NB4 (cell line): ENCODE results near the gene EBF3.

Experiments
- DNase-seq: peaks from one replicate; pipeline ENCODE4 v3.0.0; 2010; ENCODE audit warnings: low read depth
- H3K4me3 ChIP-seq: one replicate; pipeline ENCODE4 v1.5.1; 2011; ENCODE audit warnings: mild to moderate bottlenecking, low read depth, low read length, moderate library complexity
- MYC ChIP-seq: IDR thresholded peaks from 2 replicates; pipeline ENCODE4 v1.6.1; 2011; ENCODE audit warnings: low read depth, low read length
- POLR2A ChIP-seq: IDR thresholded peaks from 2 replicates; pipeline ENCODE4 v1.6.1; 2011; ENCODE audit warnings: mild to moderate bottlenecking; ENCODE audit not compliant: insufficient read length; ENCODE audit errors: extremely low read depth
- TF ChIP-seq, protein P1 (sequence below): IDR thresholded peaks from one replicate; pipeline ENCODE4 v1.5.1; 2012; ENCODE audit warnings: low read depth, low read length
- TF ChIP-seq, protein P2 (sequence below): IDR thresholded peaks from 2 replicates; pipeline ENCODE4 v1.6.1; 2011; ENCODE audit warnings: low read depth, low read length

The EBF3 gene

DNA sequence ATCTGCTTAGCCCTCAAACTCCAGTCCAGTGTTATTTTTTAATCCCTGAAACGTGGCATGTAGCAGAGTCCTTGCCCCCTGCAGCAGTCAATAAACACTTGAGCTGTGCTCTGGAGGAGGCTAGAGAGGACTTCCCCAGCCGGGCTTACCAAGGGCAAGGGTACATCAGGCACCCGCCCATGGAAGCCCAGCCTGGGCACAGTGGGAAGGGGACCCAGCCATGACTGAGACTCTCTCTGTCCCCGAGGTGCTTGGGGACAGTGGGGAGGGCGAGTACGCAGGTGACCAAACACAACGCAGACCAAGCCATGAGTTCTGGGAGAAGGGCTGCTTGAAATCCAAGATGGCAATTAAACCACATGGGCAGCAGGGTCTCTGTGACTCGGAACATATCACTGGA lies 45.2 kb downstream of the EBF3 start:
- TF ChIP-seq, protein P1, sequence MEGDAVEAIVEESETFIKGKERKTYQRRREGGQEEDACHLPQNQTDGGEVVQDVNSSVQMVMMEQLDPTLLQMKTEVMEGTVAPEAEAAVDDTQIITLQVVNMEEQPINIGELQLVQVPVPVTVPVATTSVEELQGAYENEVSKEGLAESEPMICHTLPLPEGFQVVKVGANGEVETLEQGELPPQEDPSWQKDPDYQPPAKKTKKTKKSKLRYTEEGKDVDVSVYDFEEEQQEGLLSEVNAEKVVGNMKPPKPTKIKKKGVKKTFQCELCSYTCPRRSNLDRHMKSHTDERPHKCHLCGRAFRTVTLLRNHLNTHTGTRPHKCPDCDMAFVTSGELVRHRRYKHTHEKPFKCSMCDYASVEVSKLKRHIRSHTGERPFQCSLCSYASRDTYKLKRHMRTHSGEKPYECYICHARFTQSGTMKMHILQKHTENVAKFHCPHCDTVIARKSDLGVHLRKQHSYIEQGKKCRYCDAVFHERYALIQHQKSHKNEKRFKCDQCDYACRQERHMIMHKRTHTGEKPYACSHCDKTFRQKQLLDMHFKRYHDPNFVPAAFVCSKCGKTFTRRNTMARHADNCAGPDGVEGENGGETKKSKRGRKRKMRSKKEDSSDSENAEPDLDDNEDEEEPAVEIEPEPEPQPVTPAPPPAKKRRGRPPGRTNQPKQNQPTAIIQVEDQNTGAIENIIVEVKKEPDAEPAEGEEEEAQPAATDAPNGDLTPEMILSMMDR, result no peak
- no peak for TF ChIP-seq MYC
- TF ChIP-seq, protein P2, sequence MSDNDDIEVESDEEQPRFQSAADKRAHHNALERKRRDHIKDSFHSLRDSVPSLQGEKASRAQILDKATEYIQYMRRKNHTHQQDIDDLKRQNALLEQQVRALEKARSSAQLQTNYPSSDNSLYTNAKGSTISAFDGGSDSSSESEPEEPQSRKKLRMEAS, result no peak
- no peak for TF ChIP-seq POLR2A

DNA sequence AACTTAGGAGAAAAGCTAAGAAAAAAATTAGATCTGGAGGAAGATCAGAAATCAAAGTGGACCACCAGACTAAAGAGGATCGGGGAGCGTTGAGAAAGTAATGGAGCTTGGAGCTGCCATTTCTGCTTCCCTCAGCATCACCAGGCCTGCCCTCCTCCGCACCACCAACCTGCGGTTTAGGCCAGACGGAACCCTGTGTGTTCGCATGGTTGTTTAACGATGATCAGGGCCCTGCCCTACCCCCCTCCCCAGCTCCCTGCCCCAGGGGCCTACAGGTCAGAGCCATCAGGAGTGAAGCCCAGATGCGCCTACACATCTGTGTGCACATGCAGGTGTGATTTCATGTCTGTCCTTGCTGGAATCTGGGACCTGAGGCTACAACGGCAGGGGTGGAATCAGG lies 45.7 kb downstream of the EBF3 start:
- no peak for DNase-seq
- H3K4me3 ChIP-seq, result no peak overlapping the region
- TF ChIP-seq, protein P1, result no peak

More for the DNA sequence above, 45.2 kb downstream of the EBF3 start:
- no peak overlapping the region for H3K4me3 ChIP-seq
- DNase-seq, result no peak

DNA sequence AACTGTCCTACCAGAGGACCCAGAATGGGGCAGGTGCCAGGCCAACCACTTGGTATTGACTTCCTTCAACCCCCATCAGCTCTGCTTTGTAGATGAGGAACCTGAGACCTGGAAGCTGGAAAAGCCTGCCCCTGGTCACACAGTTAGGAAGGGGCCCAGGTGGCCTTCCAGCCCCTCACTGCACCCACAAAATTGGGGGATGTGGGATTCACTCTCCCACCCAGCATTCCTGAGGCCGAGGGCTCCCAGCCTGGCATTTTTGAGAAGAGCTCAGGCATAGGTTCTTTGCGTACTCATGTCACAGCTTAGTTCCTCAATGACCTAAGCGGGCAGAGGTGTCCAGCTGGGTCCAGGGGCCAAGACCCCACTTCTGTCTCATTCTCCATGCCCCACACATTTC lies 46.1 kb downstream of the EBF3 start:
- no peak for TF ChIP-seq MYC
- TF ChIP-seq, protein P1, result no peak
- TF ChIP-seq POLR2A, result no peak
- TF ChIP-seq, protein P2, result no peak
- H3K4me3 ChIP-seq, result no peak overlapping the region
- no peak for DNase-seq

- no peak overlapping the region for H3K4me3 ChIP-seq
- DNase-seq, result no peak
- TF ChIP-seq, protein P1, result no peak
- no peak for TF ChIP-seq MYC
Measured at GRCh38 chr10:129916506-129916995, 47.5 kb downstream of the EBF3 start.

DNA sequence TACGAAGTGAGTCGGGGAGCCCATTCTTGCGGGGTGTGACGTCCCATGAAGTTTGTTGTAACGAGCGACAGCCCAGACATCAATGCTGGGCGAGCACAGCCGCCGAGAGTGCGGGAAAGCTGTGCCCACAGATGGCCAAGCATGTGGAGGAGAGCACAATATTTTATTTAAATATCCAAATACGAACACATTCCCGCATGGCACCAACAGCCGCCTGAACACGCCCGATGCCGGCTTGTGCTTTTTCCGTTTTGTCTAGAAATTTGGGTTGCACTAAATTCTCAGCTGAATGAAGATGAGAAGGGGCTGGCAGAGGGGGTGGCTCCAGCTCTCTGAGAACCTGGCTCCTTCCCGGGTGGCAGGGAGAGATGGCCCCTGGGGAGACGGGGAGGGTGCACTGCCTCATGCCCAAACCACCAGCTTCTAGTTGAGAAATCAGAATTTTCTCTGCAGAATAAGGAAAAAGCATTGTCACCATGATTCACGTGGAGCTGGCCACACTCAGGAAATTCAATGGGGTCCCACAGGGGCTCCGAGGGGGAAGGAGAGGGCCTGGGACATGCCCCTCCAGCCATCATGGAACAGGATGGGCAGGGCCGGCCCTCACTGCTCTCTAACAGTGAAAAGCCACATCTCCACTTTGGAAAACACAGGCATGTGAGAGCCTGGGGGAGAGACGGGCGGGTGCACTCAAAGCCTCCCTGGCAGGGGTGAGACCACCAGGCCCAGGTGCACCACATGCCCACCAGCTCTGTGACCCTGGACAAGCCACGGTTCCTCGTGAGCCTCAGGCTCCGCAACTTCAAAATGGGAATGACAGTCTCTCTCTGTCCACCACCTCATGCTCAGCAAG lies 48.3 kb downstream of the EBF3 start:
- TF ChIP-seq POLR2A (no peak), MYC (no peak)
- TF ChIP-seq, protein P1, result no peak
- TF ChIP-seq, protein P2, result no peak
- no peak overlapping the region for H3K4me3 ChIP-seq
- no peak for DNase-seq

DNA sequence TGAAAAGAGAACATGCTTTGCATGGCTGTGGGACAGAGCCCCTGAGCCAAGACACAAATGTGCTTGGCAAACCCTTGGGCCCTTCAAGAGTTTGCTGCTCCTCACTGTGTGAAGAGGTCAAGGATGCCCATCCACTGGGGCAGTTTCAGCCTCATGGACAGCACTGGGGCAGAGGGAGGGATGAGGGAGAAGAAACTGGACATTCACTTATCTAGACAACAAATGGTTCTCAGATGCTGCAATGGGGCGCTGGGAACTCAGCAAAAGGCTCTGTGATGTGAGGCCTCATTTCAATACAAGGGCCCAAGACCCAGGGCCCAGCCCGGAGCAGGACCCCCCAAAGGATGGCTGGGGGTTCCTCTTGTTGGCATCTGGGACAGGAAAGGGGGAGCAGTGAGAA lies 49.1 kb downstream of the EBF3 start:
- TF ChIP-seq, protein P2, result no peak
- TF ChIP-seq MYC (no peak), POLR2A (no peak)
- TF ChIP-seq, protein P1, result no peak
- DNase-seq, result no peak
- no peak overlapping the region for H3K4me3 ChIP-seq
